Nephron (organoid): ENCODE measurements around the gene C5.
A peak's percentile ranks its signal among the peaks of the same experiment; 100 is the strongest.

ENCODE experiments used
- H3K27ac Mint-ChIP-seq, 3 experiments: 2 replicates each; pipeline ENCODE4 v1.8.0; 2020; ENCODE audit warnings: mixed read lengths in 3 of 3, mild to moderate bottlenecking in 2 of 3, moderate library complexity in 1 of 3
- H3K27me3 Mint-ChIP-seq: 2 replicates; pipeline ENCODE4 v1.8.0; 2021; ENCODE audit warnings: low read depth, mild to moderate bottlenecking, moderate library complexity, mixed read lengths
- H3K36me3 Mint-ChIP-seq: 2 replicates; pipeline ENCODE4 v1.8.0; 2020; ENCODE audit warnings: low read depth, mixed read lengths
- H3K4me1 Mint-ChIP-seq: 2 replicates; pipeline ENCODE4 v1.8.0; 2020; ENCODE audit warnings: mixed read lengths
- H3K4me3 Mint-ChIP-seq, 3 experiments: 2 replicates each; pipeline ENCODE4 v1.8.0; 2020; ENCODE audit warnings: mild to moderate bottlenecking in 3 of 3, mixed read lengths in 3 of 3, moderate library complexity in 2 of 3
- H3K9me3 Mint-ChIP-seq: 2 replicates; pipeline ENCODE4 v1.8.0; 2020; ENCODE audit warnings: mixed read lengths
- TF ChIP-seq, protein P1 (sequence below), 3 experiments: fragments of 200-600 bp; sonication (generic); IDR thresholded peaks; one replicate each; pipeline ENCODE4 v1.5.0; 2021; ENCODE audit warnings: antibody characterized with exemption in 3 of 3; ENCODE audit not compliant: unreplicated experiment in 3 of 3

The C5 gene

GRCh38 chr9:120935383-120935857 is 114.7 kb downstream of the C5 start:
- Mint-ChIP-seq H3K27me3 (no peaks in the 10 kb centered on the region), H3K36me3 (no peaks in the 10 kb centered on the region), H3K27ac (peak overlapping the region; percentile 23 to 95 (median 94)), H3K9me3 (no peaks in the 10 kb centered on the region), H3K4me1 (peaks cover 84% of the 10 kb centered on the region), H3K4me3 (peak overlapping the region in 2 of 3 experiments; percentile 21 to 51)
- TF ChIP-seq, protein P1, sequence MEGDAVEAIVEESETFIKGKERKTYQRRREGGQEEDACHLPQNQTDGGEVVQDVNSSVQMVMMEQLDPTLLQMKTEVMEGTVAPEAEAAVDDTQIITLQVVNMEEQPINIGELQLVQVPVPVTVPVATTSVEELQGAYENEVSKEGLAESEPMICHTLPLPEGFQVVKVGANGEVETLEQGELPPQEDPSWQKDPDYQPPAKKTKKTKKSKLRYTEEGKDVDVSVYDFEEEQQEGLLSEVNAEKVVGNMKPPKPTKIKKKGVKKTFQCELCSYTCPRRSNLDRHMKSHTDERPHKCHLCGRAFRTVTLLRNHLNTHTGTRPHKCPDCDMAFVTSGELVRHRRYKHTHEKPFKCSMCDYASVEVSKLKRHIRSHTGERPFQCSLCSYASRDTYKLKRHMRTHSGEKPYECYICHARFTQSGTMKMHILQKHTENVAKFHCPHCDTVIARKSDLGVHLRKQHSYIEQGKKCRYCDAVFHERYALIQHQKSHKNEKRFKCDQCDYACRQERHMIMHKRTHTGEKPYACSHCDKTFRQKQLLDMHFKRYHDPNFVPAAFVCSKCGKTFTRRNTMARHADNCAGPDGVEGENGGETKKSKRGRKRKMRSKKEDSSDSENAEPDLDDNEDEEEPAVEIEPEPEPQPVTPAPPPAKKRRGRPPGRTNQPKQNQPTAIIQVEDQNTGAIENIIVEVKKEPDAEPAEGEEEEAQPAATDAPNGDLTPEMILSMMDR (IDR thresholded peaks at IDR 0.05; ENCODE audit: unreplicated experiment in 3 of 3): no peak

GRCh38 chr9:120934281-120934680 is 115.8 kb downstream of the C5 start:
- Mint-ChIP-seq H3K27me3 (no peaks in the 10 kb centered on the region), H3K9me3 (no peaks in the 10 kb centered on the region), H3K4me1 (peaks cover 75% of the 10 kb centered on the region), H3K27ac (peak overlapping the region; percentile 42 to 96 (median 94)), H3K36me3 (no peaks in the 10 kb centered on the region), H3K4me3 (peak overlapping the region in 1 of 3 experiments; percentile 21)
- TF ChIP-seq, protein P1 (IDR thresholded peaks at IDR 0.05; ENCODE audit: unreplicated experiment in 3 of 3): no peak

DNA sequence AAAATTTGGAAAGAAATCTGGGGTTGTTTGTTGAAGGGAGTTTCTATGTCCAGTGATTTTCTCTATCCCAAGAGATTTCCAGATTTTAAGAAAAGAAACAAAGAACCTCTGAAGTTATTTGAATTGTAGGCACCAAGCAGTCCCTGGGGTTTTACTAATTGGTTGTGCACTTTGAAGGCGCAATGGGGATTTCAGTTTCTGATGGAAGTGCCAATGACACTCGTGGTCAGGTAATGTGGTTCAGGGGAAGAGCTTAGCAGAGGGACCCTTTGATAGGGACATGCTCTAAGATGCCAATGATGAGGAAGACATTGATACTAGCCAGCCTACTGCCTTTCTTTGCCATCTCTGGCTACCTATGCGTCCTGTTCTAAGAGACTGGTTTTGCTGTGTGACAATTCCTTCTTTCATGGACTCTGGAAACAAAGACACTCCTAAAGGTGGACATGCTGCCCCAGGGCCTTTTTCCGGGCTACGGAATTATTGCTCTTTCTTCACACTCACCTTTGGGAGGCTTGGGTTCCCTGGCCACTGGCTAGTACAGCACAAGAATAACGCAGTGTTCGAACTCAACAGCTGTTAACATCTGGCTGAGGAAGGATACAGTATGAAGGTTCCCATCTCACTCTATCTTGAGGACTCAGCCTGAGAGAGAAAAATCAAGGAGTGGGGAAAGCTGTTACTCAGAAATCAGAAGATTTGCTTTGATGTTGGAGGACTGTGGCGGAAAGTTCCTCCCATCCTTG is 116.6 kb downstream of the C5 start:
- H3K27me3 Mint-ChIP-seq: no peaks in the 10 kb centered on the region
- TF ChIP-seq, protein P1 (IDR thresholded peaks at IDR 0.05; ENCODE audit: unreplicated experiment in 3 of 3): no peak
- no peaks in the 10 kb centered on the region for H3K9me3 Mint-ChIP-seq
- peak overlapping the region in 1 of 3 experiments; percentile 15 for H3K4me3 Mint-ChIP-seq
- H3K27ac Mint-ChIP-seq: peak overlapping the region in 2 of 3 experiments; percentile 94 to 96
- H3K36me3 Mint-ChIP-seq: no peaks in the 10 kb centered on the region
- H3K4me1 Mint-ChIP-seq: peaks cover 67% of the 10 kb centered on the region

- no peaks in the 10 kb centered on the region for H3K36me3 Mint-ChIP-seq
- H3K27ac Mint-ChIP-seq: peak overlapping the region; percentile 31 to 96 (median 94)
- no peaks in the 10 kb centered on the region for H3K9me3 Mint-ChIP-seq
- H3K27me3 Mint-ChIP-seq: peaks cover 6% of the 10 kb centered on the region
- TF ChIP-seq, protein P1 (IDR thresholded peaks at IDR 0.05; ENCODE audit: unreplicated experiment in 3 of 3): no peak
- H3K4me3 Mint-ChIP-seq: peak overlapping the region in 1 of 3 experiments; percentile 61
- H3K4me1 Mint-ChIP-seq: peaks cover 62% of the 10 kb centered on the region
Observed at GRCh38 chr9:120932086-120932823, 117.8 kb downstream of the C5 start.

DNA sequence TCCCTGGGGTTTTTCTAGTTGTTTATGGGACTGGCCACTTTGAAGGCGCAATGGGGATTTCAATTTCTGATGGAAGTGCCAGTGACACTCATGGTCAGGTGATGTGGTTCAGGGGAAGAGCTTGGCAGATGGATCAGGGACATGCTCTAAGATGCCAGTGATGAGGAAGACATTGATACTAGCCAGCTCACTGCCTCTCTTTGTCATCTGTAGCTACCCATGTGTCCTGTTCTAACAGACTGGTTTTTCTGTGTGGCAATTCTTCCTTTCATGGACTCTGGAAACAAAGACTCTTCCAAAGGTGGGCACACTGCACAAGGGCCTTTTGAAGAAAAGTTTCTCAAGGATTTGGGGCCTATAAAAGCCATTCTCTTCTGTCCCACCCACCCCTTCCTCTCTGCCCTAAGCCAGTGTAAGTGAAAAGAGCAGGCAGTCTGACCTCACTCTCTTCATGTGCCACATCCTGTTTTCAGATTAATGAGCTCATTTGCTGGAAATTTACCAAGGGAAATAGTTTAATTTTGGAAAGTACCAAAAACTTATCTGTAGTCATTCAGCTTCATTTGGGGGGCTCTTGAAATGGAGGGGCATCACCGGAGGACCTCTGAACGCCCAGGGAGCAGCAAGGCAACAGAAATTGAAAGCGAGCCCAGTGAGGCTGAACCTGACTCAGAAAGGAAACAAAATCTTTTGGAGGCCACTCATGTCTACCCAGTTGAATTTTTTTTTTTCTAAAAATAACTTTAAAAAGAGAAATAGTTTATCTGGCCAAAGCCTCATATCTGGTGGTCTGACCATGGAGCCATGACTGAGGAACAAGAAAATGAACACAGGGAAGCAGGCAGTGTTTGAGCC is 118.6 kb downstream of the C5 start:
- TF ChIP-seq, protein P1 (IDR thresholded peaks at IDR 0.05; ENCODE audit: unreplicated experiment in 3 of 3): no peak
- Mint-ChIP-seq H3K36me3 (no peaks in the 10 kb centered on the region), H3K27me3 (peaks cover 6% of the 10 kb centered on the region), H3K9me3 (no peaks in the 10 kb centered on the region), H3K27ac (peak overlapping the region; percentile 66 to 96 (median 94)), H3K4me3 (peak overlapping the region; percentile 49 to 75 (median 64)), H3K4me1 (peaks cover 54% of the 10 kb centered on the region)
